SU-DHL-6 (cell line): ENCODE data around the gene SNTG2.

Source experiments
- EZH2phosphoT487 ChIP-seq: fragments of 200-600 bp; sonication (generic), shearing (Covaris generic); conservative IDR thresholded peaks from 2 replicates; pipeline ENCODE4 v1.6.1; 2018; ENCODE audit warnings: mild to moderate bottlenecking, antibody characterized with exemption, low read length, moderate library complexity, mixed read lengths
- TF ChIP-seq, protein P1 (sequence below): fragments of 200-600 bp; sonication (generic); IDR thresholded peaks from one replicate; pipeline ENCODE4 v1.5.1; 2017; ENCODE audit warnings: antibody characterized with exemption, mild to moderate bottlenecking, low read length, moderate library complexity; ENCODE audit not compliant: insufficient read depth, poor library complexity, severe bottlenecking

DNA sequence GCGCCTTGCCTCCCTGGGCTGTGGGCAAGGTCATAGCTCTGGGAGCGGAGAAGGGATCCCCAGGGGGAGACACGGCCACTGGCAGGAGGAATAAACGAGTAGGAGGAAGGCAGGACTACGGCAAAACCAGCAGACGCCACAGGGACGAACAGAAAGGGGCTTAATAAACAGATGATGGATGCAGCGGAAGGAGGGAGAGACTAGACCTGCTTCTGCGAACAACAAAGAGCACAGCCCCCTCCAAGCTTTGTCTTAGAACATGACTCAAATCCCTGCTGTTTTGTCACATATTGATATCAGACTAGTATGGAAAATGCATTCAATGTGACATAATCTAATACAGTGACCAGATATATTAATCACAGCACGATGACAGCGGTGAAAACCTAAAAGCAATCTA, 306.7 kb downstream of the SNTG2 start:
- TF ChIP-seq, protein P1, sequence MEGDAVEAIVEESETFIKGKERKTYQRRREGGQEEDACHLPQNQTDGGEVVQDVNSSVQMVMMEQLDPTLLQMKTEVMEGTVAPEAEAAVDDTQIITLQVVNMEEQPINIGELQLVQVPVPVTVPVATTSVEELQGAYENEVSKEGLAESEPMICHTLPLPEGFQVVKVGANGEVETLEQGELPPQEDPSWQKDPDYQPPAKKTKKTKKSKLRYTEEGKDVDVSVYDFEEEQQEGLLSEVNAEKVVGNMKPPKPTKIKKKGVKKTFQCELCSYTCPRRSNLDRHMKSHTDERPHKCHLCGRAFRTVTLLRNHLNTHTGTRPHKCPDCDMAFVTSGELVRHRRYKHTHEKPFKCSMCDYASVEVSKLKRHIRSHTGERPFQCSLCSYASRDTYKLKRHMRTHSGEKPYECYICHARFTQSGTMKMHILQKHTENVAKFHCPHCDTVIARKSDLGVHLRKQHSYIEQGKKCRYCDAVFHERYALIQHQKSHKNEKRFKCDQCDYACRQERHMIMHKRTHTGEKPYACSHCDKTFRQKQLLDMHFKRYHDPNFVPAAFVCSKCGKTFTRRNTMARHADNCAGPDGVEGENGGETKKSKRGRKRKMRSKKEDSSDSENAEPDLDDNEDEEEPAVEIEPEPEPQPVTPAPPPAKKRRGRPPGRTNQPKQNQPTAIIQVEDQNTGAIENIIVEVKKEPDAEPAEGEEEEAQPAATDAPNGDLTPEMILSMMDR, result no peak
- TF ChIP-seq EZH2phosphoT487, result no peak
